Raji (cell line): ENCODE results near the gene DBNDD1.

Source experiments
- POLR2A ChIP-seq: IDR thresholded peaks from 2 replicates; pipeline ENCODE4 v1.6.1; 2011; ENCODE audit warnings: low read depth, low read length, control low read depth; ENCODE audit not compliant: insufficient read depth

Gene DBNDD1

DNA sequence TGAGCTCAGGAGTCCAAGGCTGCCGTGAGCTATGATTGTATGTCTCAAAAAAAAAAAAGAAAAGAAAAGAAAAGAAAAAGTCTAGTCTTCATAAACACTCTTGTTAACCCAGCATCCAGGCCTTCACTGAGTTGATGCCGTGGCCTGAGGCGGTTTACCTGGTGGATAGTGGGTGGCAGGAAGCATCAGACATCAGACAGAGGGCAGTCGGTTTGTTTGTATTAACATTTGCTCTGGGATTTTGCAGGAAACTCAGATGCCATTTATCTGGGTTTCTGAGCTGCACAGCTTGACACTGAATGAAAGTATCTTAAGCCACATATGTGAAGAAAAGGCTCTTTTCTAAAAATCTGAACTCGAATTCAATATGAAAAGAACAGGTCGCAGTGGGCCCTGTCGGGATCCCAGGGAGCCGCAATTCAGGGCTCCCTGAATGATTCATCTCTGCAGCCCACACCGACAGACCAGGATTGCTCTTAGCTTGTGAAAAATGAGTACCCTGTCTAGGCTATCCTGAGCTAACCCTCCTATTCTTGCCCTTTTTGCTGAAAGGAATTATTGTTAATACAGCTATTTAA, 1.1 kb upstream of the DBNDD1 start:
- TF ChIP-seq POLR2A: no peak

DNA sequence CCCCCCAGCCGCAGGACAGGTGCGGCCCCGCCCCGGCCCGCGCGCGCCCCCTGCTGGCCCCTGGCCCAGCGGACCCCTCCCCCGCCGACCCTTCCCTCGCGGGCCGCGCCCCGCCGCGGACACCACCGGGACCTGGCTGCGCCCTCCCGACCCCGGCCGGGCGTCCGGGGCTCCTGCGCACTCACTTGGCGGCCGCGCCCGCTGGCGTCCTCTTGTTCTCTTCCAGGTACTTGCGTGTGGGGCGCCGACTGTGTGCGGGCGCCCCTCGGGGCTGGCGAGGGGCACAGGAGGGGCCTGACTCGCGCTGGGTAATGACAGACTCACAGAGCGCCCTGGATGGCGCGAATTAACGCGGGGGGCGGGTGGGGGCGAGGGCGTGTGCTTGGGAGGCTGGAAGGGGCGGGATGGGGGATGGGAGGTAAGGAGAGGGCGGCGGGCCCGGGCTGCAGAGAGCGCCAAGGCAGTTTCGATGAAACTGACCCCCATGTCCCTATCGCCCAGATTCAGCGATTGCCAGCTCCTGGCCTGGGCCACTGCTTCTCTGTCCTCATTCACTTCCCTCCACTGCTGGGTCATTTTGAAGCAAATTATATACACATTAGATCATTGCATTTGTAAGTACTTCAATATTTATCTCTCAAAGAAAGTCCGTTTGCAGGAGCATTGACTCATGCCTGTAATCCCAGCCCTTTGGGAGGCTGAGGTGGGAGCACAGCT, 445 bp upstream of the DBNDD1 start:
- no peak for TF ChIP-seq POLR2A

DNA sequence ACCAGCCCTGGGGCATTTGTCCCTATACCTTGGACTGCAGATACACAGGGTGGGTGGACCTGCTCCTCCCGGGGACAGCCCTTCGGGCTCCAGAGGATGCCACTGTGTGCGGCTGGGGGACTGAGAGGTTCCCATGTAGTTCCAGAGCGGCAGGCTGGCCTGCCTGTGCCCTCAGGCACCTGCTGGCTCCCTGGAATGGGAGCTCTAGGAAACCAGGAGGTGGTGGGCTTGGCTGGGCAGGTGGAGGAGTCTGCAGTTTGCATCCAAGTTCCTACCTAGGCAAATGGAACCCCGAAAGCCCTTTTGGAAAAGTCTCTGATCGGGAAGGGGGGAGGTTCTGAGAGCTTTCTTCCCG, 982 bp downstream of the DBNDD1 start:
- no peak for TF ChIP-seq POLR2A

DNA sequence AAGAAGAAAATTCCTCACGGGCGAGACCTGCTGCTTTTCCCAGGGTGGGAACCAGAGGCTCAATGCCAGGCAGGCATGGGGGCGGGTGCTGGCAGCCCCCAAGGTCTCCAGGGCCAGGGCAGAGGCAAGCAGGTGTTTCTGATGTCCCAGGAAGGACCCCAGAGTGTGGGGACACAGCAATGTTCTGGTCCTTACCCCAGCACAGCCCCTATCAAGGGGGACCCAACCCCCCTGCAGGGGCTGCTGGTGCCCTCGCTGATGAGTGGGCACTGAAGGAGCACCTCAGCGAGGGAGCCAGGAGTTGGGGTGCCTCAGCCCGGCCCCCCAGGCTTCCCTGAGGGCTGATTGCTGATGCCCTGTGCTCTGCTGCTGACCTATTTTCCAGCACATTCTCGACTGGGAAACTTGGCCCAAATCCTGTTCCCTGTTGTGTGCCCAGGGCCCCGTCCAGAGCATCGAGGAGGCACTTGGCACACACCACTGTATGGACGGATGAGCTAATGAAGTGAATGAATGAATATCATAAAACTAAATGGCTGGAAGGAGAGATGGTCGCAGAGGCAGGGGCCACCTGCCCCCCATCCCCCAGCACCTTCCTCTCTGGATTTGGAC, 2.8 kb downstream of the DBNDD1 start:
- no peak for TF ChIP-seq POLR2A

DNA sequence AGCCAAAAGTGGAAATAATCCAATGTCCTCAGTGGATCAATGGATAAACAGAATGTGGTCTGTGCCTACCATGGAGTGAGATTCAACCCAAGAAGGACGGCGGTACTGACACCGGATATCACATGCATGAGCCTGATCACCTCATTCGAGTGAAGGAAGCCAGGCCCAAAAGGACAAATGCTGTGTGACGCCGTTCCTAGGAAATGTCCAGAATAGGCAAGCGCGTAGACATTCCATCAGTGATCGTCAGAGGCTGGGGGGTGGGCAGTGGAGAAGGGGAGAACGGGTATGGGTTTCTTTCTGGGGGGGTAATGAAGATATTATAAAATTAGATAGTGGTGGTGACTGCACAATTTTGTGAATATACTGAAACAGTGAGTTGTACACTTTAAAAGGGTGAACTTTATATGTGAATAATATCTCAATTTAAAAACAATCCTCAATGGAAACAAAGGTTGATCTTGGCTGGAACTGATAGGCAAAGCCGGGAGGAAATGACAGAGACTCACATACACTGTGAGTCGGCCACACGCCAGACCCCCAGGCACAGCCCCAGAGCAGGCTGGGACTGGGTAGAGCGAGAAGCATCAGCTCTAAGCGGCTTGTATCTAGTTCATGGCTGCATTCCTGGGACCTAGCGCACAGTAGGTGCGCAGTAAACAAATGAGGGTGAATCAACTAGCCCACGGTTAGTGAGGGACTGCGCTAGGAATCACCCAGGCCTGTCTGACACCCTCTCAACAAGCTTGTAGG, 3.5 kb downstream of the DBNDD1 start:
- no peak for TF ChIP-seq POLR2A

DNA sequence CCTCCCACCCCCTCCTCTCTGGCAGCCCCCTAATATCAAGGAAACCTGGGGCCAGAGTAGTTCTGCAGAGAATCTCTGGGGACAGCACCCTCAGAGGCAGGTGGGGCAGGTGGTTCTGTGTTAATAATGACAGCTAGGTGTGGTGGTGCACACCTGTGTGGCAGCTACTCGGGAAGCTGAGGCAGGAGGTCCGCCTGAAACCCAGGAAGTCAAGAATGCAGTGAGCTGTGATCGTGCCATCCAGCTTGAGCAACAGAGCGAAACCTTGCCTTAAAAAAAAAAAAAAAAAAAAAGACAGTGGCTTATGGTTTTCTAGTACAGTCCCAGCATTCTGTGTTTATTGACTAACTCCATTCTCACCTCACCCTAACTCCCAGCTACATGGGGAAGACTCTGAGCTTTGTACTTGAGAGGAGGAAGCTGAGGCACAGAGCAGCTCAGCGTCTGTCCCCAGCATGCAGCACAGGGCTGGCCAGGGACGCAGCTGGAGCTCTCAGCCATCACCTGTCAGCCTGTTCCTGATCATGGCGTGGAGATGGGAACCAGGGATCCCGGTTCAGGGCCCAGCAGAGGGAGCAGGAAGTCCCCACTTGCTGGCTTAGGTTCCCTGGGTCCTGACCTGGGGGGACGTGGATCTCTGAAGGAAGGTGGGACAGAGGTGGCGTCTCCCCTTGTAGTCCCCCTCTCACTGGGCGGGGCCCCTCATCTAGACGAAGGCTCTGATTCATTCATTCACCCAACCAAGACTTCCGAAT, 6.1 kb downstream of the DBNDD1 start:
- no peak for TF ChIP-seq POLR2A

DNA sequence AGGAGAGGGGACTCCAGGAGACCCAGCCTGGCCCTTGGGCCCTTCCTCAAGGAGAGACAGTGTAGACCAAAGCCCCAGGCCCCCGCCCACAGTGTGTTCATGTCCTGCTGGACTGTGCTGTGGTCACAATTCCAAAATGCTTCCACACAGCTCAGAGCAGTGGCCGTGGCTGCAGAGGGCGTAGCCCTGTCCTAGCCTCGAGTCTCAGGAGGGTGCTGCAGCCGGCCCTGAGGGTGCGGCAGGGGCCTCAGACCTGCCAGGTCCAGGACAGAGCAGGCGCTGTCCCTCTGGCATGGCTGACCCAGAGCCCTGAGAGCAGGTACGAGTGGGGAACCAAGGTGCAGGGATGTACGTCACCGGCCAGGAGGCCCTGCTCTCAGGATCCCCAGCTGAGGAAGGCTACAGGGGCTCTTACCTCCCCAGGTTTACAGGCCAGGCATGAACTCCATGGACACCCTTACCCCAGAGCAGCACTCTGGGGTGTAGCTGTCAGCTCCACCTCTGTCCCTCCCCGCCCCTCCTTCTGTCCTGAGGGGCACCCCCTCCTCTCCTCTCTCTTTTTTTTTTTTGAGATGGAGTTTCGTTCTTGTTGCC, 7.3 kb downstream of the DBNDD1 start:
- TF ChIP-seq POLR2A: no peak

DNA sequence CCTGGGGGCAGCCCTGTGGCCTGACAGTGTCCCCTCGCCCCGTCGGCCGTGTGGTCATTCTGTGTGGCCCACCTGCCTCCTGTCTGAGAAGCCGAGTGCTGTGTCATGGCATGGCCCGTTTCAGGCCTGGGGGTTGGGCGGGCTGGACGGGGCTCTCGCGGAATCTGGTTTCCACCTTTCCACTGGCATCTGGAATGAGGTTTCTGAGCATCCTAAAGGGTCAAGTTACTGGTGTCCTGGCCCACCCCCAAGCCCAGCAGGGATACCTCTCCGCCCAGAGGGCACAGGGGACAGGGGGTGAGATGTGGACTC, 7.8 kb downstream of the DBNDD1 start:
- TF ChIP-seq POLR2A: no peak

DNA sequence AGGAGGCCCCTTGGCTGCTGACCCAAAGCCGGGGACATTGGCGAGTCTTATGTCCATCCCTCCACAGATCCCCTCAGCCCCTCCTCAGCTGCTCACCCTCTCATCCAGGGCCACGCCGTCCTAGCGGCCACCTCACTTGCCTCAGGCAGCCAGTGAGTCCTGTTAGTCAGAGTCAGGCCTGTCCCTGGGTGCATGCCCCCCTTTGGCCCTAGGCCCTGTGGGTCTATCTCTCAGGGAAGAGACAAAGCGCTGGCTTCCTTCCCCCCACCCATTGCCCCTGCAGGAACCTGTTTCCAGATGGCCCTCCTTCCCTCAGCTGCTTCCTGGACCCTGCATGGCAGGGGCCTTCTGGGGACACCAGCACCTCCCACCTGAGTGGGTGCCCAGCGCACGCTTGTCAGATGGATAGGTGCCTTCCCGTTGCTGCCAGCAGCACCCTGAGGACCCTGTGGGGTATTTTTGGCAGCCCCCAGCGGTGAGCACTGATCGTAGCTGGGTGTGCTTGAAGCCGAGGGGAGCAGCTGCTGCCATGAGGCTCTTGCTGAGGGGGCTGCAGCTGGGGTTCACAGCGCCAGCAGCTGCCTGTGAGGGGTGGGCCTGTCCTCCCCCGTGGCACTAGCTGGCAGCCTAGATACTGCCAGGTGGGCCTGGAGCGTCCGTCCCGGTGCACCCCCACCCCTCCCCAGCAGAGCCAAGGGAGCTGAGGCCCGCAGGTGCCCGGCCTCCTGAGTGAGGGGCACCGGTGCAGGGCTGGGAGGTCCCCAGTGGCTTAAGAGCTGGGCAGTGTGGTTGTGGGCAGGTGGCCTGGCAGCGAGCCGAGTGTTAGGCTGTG, 8.4 kb downstream of the DBNDD1 start:
- TF ChIP-seq POLR2A: no peak

DNA sequence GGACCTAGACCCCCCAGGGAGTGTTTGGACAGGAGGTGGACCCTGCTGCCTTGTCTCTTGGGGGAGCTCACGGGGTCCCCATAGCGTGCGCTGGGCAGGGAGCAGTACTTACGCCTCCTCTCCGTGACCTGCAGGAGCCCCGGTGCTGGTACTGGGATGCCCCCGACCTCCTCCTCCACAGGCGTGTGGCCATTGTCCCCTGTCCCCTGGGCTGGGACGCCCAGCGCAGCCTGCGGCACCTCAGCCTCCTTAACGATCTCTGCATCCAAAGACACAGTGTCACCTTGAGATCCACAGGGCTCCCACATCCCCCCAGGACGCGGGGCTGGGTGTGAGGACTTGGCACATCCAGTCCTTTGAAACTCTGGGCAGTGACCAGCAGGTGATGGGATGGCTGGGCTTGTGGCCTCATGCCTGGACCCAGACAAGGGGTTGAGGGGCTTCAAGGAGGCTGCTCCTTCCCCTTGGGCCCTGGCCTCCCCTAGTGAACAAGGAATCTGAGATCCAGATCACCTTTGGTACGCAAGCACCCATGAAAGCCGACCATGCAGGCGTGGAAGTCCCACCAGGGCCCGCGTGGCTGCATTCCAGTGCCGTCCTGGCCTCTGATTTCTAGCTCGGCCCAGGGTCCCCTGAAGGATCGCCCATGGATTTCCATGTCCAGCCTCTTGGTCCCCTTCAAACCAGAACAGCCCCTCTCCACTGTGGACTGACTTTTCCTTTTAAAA, 9.9 kb downstream of the DBNDD1 start:
- no peak for TF ChIP-seq POLR2A

DNA sequence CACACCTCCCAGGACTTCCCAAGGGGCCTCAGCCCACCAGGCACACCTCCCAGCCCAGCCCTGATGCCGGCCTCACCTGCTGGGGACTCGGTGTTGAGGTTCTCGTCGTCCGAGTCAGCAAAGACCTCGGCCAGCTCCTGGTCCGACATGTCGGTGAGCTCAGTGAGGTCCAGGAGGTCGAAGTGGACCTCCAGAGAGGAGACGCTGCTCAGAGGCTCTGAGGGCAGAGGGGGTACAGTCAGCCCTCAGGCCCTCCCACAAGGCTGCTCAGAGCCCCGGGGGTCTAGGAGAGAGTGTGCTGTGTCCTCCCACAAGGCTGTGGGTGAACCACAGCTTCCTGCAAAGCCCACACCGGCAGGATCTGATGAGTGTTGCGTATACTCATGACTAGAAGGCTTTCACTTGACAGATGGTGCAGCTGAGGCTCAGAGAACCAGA, 10.5 kb downstream of the DBNDD1 start:
- TF ChIP-seq POLR2A: no peak

DNA sequence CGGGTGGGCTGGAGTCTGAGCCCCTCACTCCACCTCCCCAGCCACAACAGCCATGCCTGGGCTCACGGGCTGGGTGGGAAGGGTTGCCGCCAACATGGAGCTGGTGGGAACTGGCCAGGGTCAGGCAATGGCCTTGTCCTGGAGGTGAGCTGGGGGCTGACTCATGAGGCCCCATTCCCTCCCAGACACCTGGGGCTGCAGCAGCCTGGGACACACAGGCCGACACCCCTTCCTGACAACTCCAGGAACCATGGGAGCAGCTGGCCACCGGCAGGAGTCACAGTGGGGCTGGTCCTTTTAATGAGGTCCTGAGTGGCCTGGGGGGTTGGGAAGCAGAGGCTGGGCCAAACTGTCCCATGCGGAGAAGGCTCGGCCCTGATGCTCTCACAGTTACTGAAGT, 12.2 kb downstream of the DBNDD1 start:
- no peak for TF ChIP-seq POLR2A

DNA sequence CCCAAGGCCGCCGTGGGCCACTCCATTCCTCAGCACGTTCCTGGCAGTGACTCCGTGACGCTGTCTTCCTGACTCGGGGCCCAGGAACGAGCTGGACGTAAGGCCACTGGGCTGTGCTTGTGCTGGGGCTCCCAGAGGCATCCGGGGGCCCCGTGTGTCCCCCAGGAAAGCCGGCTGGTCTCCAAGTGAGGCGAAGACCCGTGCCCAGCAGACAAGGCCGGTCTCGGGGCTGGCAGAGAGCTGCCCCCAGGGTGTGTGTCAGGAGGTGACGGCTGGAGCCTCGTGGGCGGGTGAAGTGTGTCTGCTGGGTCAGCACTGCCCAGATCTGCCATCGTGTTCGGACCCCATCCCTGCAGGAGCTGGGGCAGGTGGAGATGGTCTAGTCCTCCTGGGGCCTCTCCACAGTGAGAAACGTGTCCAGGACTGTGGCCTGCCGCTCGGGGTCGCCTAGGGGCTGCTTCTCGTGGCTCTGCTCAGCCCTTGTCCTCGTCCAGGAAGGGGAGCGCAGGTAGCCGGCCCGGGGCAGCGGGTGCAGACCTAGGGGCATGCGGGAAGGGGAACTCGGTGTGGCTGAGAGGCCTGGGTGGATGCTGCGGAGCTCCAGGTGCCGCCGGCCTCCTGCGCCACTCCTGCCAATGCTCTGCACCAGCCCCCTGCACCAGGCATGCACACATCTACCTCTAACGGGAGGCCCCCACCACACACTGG, 13.1 kb downstream of the DBNDD1 start:
- no peak for TF ChIP-seq POLR2A
